ENCODE measurements around the gene ZNF804B. TPM values are rescaled to one million over a fixed set of nuclear protein-coding genes. Genes with fewer than 3 reads are reported as not detected.

The ZNF804B gene
- total RNA-seq, 2 donors from 2014 or later, result not detected

DNA sequence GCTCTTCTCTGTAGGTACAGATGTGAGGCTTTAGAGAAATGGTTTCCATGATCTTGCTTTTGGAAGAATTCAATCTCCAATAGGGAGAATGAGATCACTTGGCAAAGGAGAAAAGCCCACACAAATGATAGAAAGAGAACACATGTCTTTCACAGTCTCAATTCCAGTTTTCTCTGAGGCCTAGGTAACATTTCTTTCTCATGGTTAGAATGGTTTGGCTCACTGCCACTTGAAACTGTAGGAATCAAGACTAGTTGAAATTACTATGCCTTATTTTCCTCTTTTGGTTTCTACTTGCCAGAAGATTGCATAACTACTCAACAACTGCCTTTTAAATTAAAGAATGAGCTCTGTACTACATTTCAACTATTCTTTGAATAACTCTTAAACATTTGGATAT lies 312.6 kb downstream of the ZNF804B start:
- Histone ChIP-seq H3K27me3 (replicated peaks; ENCODE audit: insufficient read depth) (no peaks in the 10 kb centered on the region), H3K4me3 (no peak overlapping the region), H3K4me1 (ENCODE audit: control insufficient read depth in 1 of 2, low read depth in 2 of 2) (no peaks in the 10 kb centered on the region), H3K27ac (no peak overlapping the region), H3K36me3 (no peaks in the 10 kb centered on the region), H3K9me3 (no peaks in the 10 kb centered on the region)
- DNase-seq (ENCODE audit: low spot score) (no peak), ATAC-seq (ENCODE audit: insufficient number of reproducible peaks, low FRiP score, low read depth) (no peak)
- TF ChIP-seq, protein P1, sequence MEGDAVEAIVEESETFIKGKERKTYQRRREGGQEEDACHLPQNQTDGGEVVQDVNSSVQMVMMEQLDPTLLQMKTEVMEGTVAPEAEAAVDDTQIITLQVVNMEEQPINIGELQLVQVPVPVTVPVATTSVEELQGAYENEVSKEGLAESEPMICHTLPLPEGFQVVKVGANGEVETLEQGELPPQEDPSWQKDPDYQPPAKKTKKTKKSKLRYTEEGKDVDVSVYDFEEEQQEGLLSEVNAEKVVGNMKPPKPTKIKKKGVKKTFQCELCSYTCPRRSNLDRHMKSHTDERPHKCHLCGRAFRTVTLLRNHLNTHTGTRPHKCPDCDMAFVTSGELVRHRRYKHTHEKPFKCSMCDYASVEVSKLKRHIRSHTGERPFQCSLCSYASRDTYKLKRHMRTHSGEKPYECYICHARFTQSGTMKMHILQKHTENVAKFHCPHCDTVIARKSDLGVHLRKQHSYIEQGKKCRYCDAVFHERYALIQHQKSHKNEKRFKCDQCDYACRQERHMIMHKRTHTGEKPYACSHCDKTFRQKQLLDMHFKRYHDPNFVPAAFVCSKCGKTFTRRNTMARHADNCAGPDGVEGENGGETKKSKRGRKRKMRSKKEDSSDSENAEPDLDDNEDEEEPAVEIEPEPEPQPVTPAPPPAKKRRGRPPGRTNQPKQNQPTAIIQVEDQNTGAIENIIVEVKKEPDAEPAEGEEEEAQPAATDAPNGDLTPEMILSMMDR (IDR thresholded peaks at IDR 0.05), result no peak

DNA sequence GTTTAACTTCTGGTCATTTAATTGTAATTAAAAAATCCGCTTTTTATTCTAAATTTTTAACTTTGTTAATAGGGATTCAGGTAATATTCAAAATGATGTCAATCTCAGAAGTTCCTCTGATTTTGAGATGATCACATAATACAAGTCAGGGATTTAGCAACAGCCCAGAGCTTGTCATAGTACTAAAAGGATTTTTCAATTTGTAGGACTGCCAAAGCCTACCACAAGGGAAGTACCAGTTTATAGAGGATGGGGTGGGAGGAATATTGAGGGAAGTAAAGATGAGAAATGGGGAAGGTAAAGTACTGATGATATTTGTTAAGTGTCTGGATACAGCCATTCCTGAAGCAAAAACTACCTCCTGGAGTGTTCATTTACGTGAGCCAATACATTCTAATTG lies 314.3 kb downstream of the ZNF804B start:
- no peaks in the 10 kb centered on the region for H3K4me1 ChIP-seq (ENCODE audit: control insufficient read depth in 1 of 2, low read depth in 2 of 2)
- DNase-seq (ENCODE audit: low spot score) (no peak), ATAC-seq (ENCODE audit: insufficient number of reproducible peaks, low FRiP score, low read depth) (no peak)
- TF ChIP-seq, protein P1 (IDR thresholded peaks at IDR 0.05), result no peak
- no peak overlapping the region for H3K4me3 ChIP-seq
- no peaks in the 10 kb centered on the region for H3K27me3 ChIP-seq (replicated peaks; ENCODE audit: insufficient read depth)
- H3K9me3 ChIP-seq, result no peaks in the 10 kb centered on the region
- no peak overlapping the region for H3K27ac ChIP-seq
- no peaks in the 10 kb centered on the region for H3K36me3 ChIP-seq

DNA sequence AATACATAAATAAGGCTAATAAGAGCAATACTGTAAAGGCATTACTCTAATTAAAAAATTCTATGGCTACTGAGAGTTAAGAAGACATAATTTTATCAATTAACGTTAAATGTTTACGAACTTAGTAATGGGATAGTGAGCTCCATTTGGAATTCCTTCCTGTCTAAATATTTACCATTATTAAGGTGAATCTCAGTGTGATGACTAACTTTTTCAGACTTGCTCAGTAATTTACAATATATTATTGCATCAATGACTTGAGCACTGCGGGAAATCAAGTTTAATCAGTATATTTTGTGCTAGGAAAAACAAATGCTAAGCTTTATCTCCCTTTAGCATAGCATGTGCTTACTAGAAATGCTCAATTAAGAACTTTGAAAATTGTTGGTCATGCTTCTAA lies 318.5 kb downstream of the ZNF804B start:
- Histone ChIP-seq H3K36me3 (no peaks in the 10 kb centered on the region), H3K27ac (no peak overlapping the region), H3K4me1 (ENCODE audit: control insufficient read depth in 1 of 2, low read depth in 2 of 2) (no peaks in the 10 kb centered on the region), H3K4me3 (no peak overlapping the region), H3K27me3 (replicated peaks; ENCODE audit: insufficient read depth) (no peaks in the 10 kb centered on the region), H3K9me3 (no peaks in the 10 kb centered on the region)
- DNase-seq (ENCODE audit: low spot score) (no peak), ATAC-seq (ENCODE audit: insufficient number of reproducible peaks, low FRiP score, low read depth) (no peak)
- TF ChIP-seq, protein P1 (IDR thresholded peaks at IDR 0.05), result no peak

DNA sequence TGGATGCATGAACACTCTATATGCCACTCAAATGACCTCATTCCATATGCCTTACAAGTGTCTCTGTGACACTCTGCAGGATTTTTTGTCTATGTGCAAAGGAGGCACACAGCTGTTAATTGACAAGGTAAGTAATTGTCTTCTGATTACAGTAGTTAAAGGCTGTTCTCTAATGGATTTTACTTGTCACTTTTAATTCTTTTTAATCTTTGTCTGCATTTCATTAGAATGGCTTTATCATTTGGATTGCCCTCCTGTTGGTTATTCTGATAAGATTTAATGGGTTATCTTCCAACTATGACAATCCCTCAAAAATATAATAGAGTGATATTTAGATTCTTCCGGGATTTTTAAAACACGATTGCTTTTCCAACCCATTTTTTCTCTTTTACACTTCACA lies 326.1 kb downstream of the ZNF804B start:
- no peaks in the 10 kb centered on the region for H3K27me3 ChIP-seq (replicated peaks; ENCODE audit: insufficient read depth)
- H3K27ac ChIP-seq, result no peak overlapping the region
- H3K4me3 ChIP-seq, result no peak overlapping the region
- H3K36me3 ChIP-seq, result no peaks in the 10 kb centered on the region
- H3K9me3 ChIP-seq, result no peaks in the 10 kb centered on the region
- H3K4me1 ChIP-seq (ENCODE audit: control insufficient read depth in 1 of 2, low read depth in 2 of 2), result no peaks in the 10 kb centered on the region
- TF ChIP-seq, protein P1 (IDR thresholded peaks at IDR 0.05), result no peak
- DNase-seq (ENCODE audit: low spot score) (no peak), ATAC-seq (ENCODE audit: insufficient number of reproducible peaks, low FRiP score, low read depth) (no peak)

- TF ChIP-seq, protein P1 (IDR thresholded peaks at IDR 0.05), result no peak
- Histone ChIP-seq H3K4me3 (no peak overlapping the region), H3K36me3 (no peaks in the 10 kb centered on the region), H3K27me3 (replicated peaks; ENCODE audit: insufficient read depth) (no peaks in the 10 kb centered on the region), H3K27ac (no peak overlapping the region), H3K4me1 (ENCODE audit: control insufficient read depth in 1 of 2, low read depth in 2 of 2) (no peaks in the 10 kb centered on the region), H3K9me3 (no peaks in the 10 kb centered on the region)
- DNase-seq (ENCODE audit: low spot score) (no peak), ATAC-seq (ENCODE audit: insufficient number of reproducible peaks, low FRiP score, low read depth) (no peak)
Measured at GRCh38 chr7:89091550-89091949, 332.1 kb downstream of the ZNF804B start.

All from thoracic aorta (tissue), 2 donors.